DMS79 (cell line): ENCODE measurements around the gene GAREM2.

Experiments used
- DNase-seq: peaks from one replicate; lab custom pipeline; 2025; lab: John Stamatoyannopoulos, UW

Gene GAREM2

DNA sequence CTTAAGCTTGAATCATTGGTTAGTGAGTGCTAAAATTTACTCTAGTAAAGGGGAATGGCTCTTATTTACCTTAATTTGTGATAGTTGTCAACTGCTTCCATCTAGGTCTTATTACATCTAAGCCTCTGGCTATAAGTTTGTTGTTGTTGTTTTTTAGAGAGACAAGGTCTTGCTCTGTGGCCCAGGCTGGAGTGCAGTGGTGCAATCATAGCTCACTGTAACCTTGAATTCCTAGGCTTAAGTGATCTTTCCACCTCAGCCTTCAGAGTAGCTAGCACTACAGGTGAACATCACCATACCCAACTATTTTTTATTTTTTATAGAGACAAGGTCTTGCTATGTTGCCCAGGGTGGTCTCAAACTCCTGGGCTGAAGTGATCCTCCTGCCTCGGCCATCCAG is 65.0 kb downstream of the GAREM2 start:
- DNase-seq: no peak

- no peak for DNase-seq
Observed at GRCh38 chr2:26238311-26238958, 65.5 kb downstream of the GAREM2 start.
